ENCODE results near the gene TGFBR1. TPM values are rescaled to one million over a fixed set of nuclear protein-coding genes. Genes with fewer than 3 reads are reported as not detected.
A peak's percentile ranks its signal among the peaks of the same experiment; 100 is the strongest.

Gene TGFBR1
- total RNA-seq, 3 donors from 2014 or later: 14.6 to 19.6 (median 17.0) TPM

DNA sequence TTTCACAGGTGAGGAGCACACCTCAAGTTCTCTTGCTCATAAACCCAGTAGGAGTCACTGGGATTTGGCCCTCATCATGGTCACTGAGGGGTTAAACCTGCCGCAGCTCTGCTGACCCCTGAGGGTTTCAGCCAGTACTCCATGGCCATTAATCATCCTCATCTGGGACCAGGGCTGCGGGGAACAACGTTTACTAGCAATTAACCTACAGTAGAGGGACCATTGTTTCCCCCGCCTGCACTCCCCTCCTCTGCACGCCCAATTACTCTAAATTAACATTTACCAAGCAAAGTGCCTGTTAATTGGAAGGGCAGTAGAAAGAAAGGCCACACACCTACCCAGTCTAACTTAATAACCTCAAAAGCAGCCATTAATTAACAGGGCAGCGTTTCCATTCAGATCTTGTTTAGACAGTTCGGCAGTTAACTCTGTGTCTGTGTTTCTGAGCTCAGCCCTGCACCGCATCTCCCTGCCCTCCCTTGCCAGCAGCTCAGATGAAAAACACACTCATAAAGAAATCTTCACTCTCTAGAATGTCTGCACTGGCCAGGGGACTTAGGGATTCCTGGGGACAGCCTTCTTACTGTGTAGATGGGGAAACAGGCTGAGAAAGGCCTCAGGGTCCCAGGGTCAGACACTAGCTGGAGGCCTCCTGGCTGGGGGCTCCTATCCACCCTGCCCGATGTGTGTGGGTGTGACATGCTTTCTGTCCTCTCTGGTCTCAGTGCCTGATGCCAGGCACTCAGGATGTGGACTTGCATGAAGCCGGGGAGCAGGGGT, 65.3 kb downstream of the TGFBR1 start:
- no peaks in the 10 kb centered on the region for H3K36me3 Mint-ChIP-seq (ENCODE audit: insufficient read depth)
- DNase-seq (no peak), ATAC-seq (no peak)
- H3K4me3 Mint-ChIP-seq: no peak overlapping the region
- no peaks in the 10 kb centered on the region for H3K9me3 Mint-ChIP-seq
- peaks cover 7% of the 10 kb centered on the region for H3K4me1 Mint-ChIP-seq (ENCODE audit: low read depth)
- H3K27me3 Mint-ChIP-seq (ENCODE audit: low read depth): no peaks in the 10 kb centered on the region

DNA sequence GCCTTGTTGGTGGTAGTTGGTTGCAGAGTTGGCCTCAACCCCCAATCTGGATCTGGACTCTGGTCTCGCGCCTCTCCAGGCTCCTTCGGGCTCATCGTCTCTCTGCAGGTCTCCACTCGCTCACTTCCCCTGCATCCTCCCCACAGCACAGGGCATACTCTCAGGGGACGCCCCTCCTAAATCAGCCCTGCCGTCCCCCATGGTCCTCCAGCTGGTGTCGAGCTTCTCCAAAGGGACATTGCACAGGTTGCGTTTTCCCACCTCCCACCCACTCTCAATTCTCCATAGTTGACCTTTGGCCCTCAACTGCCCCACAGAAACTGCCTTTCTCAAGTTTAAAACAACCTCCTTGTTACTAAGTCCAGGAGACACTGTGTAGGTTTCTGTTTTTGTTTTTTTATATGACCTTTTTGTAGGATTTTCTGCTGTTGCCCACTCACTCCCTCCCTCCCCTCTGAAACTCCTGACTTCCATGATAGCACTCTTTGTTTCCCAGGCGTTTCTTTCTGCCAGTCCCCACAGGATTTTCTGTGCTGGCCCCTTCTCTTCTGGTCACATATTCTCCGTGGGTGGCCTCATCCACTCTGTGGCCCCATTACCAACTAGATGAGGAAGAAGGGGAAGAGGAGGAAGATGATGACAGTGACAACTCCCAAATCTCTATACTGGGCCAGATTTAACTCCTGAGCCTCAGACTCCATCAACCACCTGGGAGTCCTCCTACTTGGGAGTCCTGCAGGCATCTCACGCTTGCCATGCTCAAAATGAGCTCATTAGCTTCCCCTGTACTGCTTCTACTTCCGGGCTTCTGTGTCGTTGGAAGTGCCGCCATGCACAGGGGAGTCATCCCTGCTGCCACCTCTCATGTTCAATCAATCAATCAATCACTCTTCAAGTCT, 66.6 kb downstream of the TGFBR1 start:
- Mint-ChIP-seq H3K9me3 (no peaks in the 10 kb centered on the region), H3K36me3 (ENCODE audit: insufficient read depth) (no peaks in the 10 kb centered on the region), H3K27me3 (ENCODE audit: low read depth) (no peaks in the 10 kb centered on the region), H3K4me3 (no peak overlapping the region), H3K4me1 (ENCODE audit: low read depth) (peaks cover 7% of the 10 kb centered on the region)
- ATAC-seq (no peak), DNase-seq (no peak)

DNA sequence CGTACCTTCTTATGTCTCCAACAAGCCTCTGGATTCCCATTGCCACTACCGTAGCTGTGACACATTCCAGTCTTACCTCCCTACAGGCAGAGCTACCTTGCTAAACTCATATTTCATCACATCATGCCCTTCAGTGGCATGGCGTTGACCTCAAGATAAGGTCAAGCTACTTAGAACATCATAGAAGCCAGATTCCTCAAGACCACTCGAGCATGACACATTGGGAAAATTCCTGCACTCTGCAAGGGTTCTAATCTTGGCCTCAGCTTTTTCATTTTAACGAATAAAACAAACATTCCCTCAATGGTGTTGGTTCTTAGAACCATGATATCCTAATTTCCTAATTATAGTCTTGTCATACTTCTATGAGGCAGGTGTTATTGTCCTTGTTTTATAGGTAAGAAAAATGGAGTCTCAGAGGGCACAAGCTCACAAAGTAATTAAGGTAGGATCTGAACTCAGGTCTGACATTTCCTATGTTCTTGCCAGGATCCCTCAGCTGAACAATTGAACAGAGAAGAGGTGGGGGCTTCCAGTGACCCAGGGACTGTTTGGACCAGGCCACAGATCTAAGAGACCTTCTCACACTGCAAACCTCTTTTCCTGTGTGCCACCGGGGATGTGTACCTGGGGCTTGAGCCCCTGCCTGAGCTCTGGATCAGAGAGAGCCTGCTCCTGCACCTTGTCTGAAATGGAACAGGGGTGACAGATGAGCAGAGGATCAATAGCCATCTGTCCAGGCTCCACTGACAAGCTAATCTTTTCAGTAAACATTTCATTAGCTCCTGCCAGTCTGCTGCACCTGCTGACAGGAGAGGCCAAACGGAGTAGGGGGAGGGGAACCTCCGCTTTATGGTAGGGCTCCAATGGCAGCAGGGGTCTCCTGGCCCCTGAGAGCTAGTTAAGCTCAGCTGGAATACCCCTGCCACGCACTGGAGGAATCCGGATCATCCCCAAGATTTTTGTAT, 67.5 kb downstream of the TGFBR1 start:
- Mint-ChIP-seq H3K4me3 (no peak overlapping the region), H3K27me3 (ENCODE audit: low read depth) (no peaks in the 10 kb centered on the region), H3K9me3 (no peaks in the 10 kb centered on the region), H3K4me1 (ENCODE audit: low read depth) (peaks cover 7% of the 10 kb centered on the region), H3K36me3 (ENCODE audit: insufficient read depth) (no peaks in the 10 kb centered on the region)
- DNase-seq (no peak), ATAC-seq (no peak)

DNA sequence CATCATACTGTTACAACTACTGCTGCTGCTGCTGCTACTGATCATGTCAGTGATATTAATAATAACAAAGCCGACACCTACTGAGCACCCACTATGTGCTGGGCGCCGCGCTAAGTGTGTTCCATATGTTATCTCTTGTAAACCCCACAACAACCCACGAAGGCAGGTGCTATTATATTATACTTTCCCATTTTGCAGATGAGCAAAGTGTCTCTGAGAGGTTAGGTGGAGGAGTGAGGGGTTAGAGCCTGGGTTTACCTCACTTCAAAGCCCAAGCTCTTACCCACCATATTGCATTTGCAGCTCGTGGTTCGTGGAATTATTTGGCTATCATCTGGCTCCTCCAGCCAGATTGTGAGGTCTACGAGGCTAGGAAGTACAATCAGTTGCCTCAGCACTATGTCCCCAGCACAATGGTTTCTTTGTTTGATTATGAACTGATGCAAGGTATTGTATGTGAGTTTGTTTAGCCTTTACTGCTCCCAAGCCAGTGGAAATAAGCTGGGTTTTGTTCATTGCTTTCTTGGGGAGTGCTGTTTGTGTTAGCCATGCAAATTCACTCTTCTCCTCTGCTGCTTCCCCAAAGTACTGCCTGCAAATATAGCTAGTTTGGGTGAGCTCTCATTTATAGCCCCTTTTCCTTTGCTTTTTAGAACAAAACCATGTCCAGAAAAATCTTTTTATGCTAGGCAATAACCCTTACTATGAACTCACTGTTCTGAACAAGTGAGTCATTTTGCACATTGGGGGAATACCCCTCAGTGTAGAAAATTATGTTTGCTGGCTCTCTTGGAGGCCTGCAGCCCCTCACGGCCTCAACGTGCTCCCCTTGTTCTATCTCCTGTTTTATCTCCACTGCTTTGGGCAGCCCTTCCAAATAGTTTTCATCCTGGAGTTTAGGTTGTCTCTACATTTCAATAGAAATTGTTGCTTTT, 68.9 kb downstream of the TGFBR1 start:
- no peaks in the 10 kb centered on the region for H3K4me1 Mint-ChIP-seq (ENCODE audit: low read depth)
- no peak for DNase-seq
- peak; percentile 43 to 58 for ATAC-seq
- H3K9me3 Mint-ChIP-seq: no peaks in the 10 kb centered on the region
- no peaks in the 10 kb centered on the region for H3K27me3 Mint-ChIP-seq (ENCODE audit: low read depth)
- H3K36me3 Mint-ChIP-seq (ENCODE audit: insufficient read depth): no peaks in the 10 kb centered on the region
- no peak overlapping the region for H3K4me3 Mint-ChIP-seq

DNA sequence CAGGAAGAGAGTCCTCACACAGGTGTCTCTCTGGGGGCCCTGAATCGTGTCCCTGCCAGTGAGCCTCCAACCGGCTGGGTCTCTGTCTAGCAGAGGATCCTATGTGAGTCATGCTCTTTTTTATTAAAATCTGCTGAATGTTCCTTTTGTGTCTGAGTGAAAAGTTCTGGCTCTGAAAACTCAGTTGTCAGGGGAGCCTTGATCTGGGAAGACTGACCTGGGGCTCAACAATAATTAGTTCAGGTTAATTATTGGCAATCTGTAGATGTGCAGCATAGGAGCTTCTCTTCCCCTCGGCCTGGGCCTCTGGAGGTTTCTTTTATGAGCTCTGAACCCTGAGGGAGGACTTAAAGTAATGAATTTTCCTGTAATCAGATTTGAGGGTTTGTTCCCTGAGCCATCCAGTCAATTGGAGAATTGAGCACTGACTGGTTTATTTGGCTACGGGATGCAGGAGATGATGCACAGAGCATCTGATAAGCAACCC, 71.7 kb downstream of the TGFBR1 start:
- H3K27me3 Mint-ChIP-seq (ENCODE audit: low read depth): no peaks in the 10 kb centered on the region
- no peaks in the 10 kb centered on the region for H3K9me3 Mint-ChIP-seq
- no peak for DNase-seq
- H3K4me1 Mint-ChIP-seq (ENCODE audit: low read depth): peaks cover 16% of the 10 kb centered on the region
- no peak for ATAC-seq
- H3K36me3 Mint-ChIP-seq (ENCODE audit: insufficient read depth): no peaks in the 10 kb centered on the region
- no peak overlapping the region for H3K4me3 Mint-ChIP-seq

DNA sequence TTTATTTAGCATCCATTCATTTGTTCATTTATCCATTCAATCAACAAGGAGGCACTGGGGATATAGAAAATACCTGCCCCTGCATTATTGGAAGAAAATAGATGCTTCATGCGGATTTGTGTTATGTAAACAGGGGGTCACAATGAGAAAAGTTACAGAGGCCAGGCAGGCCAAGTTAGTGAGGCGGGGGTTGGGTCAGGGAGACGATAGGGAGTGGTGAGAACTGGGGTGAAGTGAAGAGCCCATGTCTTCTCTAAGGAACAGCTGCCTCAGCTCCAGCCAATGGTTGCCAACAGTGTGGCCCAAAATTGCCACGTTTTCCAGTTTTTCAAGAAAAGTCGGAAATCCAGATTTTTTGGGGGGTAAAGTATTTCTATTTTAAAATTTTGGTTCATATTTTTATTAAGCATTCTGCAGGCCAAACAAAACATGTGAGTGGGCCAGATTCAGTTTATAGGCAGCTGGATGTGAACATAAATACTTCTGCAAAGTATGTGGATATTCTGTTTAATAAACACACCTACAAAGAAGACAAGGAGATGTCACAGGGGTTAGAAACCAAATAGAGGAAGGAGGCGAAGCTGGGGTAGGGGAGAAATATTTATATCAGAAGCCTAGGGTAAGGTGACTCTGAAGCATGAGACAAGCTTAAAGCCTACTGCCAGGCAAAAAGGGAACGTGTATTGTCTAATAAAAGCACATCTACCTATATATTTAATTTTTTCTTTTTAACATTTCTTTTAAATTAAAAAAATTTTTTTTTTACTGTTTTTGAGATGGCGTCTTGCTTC, 72.9 kb downstream of the TGFBR1 start:
- H3K4me1 Mint-ChIP-seq (ENCODE audit: low read depth): peaks cover 23% of the 10 kb centered on the region
- no peaks in the 10 kb centered on the region for H3K36me3 Mint-ChIP-seq (ENCODE audit: insufficient read depth)
- no peak for ATAC-seq
- no peak overlapping the region for H3K4me3 Mint-ChIP-seq
- no peaks in the 10 kb centered on the region for H3K27me3 Mint-ChIP-seq (ENCODE audit: low read depth)
- no peak for DNase-seq
- H3K9me3 Mint-ChIP-seq: no peaks in the 10 kb centered on the region

DNA sequence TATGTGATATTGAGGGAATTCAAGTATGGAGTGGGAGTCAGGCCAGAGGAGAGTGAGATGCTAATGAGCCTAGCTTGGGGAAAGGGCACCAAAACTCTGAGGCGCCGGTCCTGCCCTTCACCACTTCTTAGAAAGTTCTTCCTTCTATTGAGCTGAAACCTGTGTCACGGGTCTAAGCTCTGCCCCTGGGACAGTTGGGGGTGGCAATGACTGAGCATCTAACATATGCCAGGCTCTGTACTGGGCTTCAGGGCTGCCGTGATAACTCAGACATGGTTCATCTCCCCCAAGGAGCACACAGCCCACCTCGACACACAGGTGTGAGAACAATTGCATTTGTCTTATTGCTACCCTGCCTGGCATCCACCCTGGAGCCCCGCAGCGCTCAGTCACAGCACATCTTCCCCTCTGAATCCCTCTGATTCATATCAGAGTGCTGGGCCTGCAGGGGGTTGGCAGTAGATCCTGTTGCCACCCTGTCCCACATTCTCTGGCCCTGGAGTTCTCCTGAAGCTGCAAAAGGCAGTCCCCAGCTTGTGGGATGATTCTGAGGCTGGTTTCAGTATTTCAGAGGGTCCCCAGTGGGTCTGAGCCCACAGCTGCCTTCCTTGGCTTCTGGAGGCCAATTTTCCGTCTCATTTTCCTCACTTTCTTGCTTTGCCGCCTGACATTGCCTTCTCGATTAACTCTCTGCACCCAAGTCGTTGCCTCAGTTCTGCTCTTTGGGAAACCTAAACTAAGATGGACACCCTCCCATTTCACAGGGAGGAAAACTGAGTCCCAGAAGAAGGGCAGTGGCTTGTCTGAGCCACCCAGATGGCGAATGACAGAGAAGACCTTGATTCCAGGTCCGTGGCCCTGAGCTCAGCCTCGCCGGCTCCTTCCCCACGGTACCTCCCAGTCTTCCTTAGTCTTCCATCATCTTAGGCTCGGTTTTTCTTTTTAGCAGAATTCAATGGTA, 74.3 kb downstream of the TGFBR1 start:
- Mint-ChIP-seq H3K9me3 (no peaks in the 10 kb centered on the region), H3K27me3 (ENCODE audit: low read depth) (no peaks in the 10 kb centered on the region), H3K4me3 (no peak overlapping the region), H3K4me1 (ENCODE audit: low read depth) (peaks cover 26% of the 10 kb centered on the region), H3K36me3 (ENCODE audit: insufficient read depth) (no peaks in the 10 kb centered on the region)
- DNase-seq: no peak
- no peak for ATAC-seq

DNA sequence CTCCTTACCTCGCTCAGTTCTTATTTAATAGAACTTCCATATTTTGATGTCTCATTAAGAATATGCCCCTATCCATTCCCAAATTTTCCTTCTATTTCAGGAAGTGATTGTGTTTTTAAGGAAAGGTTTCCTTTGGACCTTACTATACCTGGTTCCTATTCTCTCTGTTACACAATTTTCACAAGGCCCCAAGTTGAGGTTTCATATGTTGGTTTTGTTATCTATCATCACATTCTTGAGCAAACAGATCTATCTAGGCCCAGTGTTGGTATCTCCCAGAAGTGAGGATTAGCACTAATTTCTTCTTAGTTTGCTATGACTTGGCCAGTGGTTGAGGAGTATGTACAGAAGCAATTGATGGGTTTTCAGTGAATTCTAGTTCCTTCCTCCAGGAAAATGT, 75.3 kb downstream of the TGFBR1 start:
- Mint-ChIP-seq H3K4me1 (ENCODE audit: low read depth) (peaks cover 33% of the 10 kb centered on the region), H3K4me3 (no peak overlapping the region), H3K36me3 (ENCODE audit: insufficient read depth) (no peaks in the 10 kb centered on the region), H3K27me3 (ENCODE audit: low read depth) (no peaks in the 10 kb centered on the region), H3K9me3 (no peaks in the 10 kb centered on the region)
- ATAC-seq (peak in 1 of 2 donors; percentile 30), DNase-seq (no peak)

DNA sequence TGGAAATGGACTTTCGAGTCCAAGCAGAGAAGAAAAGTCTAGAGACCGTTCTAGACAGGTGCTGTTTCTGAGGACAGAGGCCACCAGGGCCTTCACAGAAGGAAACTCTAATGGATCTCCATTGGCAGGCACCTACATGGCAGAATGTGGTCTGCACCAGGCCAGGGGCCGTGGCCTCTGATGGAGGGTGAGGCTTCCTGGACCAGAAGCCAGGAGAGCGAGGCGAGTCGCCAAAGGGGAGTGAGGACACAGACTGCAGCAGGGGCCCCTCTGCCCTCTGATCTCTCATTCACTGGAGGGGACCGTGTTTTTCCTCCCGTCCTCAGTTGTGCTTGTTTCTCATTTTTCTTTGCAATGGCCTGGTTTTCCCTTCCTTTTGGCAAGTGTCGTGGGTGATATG, 75.7 kb downstream of the TGFBR1 start:
- ATAC-seq: no peak
- no peaks in the 10 kb centered on the region for H3K27me3 Mint-ChIP-seq (ENCODE audit: low read depth)
- no peaks in the 10 kb centered on the region for H3K36me3 Mint-ChIP-seq (ENCODE audit: insufficient read depth)
- H3K4me1 Mint-ChIP-seq (ENCODE audit: low read depth): peaks cover 34% of the 10 kb centered on the region
- H3K4me3 Mint-ChIP-seq: no peak overlapping the region
- no peak for DNase-seq
- H3K9me3 Mint-ChIP-seq: no peaks in the 10 kb centered on the region

DNA sequence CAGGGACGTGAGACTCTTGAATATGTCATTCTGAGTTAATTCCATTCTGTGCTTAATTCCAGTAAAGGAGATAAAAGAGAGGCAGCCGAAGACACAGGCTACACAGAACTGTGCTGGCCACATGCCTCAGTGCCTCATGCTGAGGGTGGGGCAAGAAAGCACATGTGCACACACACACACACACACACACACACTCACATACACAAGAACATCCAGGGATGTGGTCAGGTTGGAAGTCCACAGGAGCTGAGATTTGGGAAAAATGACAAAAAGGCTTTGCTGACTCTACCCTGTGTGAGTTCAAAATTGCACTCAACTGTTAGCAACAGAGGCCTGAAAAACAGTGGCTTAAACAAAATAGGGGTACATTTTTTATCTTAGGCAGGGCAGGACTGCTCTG, 76.3 kb downstream of the TGFBR1 start:
- H3K36me3 Mint-ChIP-seq (ENCODE audit: insufficient read depth): no peaks in the 10 kb centered on the region
- DNase-seq (no peak), ATAC-seq (no peak)
- H3K27me3 Mint-ChIP-seq (ENCODE audit: low read depth): no peaks in the 10 kb centered on the region
- peaks cover 34% of the 10 kb centered on the region for H3K4me1 Mint-ChIP-seq (ENCODE audit: low read depth)
- H3K9me3 Mint-ChIP-seq: no peaks in the 10 kb centered on the region
- no peak overlapping the region for H3K4me3 Mint-ChIP-seq

DNA sequence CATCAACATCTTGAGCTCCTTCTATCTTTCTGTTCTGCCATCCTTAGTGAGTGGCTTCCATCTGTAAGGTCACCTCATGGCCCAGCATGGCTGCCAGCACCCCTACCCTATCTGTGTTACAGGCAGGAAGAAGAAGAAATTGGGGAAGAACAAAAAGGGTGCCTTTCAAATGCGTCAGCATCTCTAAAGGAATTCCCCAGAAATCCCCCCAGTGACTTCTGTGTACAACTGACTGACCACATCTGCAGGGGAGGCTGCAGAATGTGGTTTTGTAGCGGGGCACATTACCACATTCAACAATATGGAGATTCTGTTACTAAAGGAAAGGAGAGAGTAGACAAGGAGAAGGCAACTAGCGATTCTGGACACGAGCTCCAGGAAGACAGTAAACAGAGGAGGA, 76.7 kb downstream of the TGFBR1 start:
- Mint-ChIP-seq H3K4me1 (ENCODE audit: low read depth) (peaks cover 34% of the 10 kb centered on the region), H3K4me3 (no peak overlapping the region), H3K9me3 (no peaks in the 10 kb centered on the region), H3K36me3 (ENCODE audit: insufficient read depth) (no peaks in the 10 kb centered on the region), H3K27me3 (ENCODE audit: low read depth) (no peaks in the 10 kb centered on the region)
- ATAC-seq (peak; percentile 47 to 52), DNase-seq (no peak)

DNA sequence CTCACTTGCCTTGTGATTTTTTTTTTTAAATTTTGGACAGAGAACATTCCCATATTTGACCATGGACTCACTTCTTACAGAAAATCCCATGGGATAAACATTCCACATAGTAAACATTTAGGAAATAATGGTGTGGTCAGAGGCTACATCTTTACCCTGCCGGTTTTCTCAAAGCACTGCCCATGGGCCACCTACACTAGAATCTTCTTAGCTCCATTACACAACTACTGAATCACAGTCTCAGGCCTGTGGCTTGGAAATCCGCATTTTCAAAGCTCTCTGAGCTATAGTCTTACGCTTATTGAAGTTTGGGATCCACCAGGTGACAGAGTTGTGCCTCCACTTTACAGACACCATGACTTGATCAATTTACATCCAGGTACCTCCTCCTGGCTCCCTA, 77.4 kb downstream of the TGFBR1 start:
- ATAC-seq (no peak), DNase-seq (no peak)
- no peaks in the 10 kb centered on the region for H3K9me3 Mint-ChIP-seq
- H3K4me1 Mint-ChIP-seq (ENCODE audit: low read depth): peaks cover 39% of the 10 kb centered on the region
- H3K36me3 Mint-ChIP-seq (ENCODE audit: insufficient read depth): no peaks in the 10 kb centered on the region
- no peak overlapping the region for H3K4me3 Mint-ChIP-seq
- no peaks in the 10 kb centered on the region for H3K27me3 Mint-ChIP-seq (ENCODE audit: low read depth)

Measured in activated T-cell treated with anti-CD3 and anti-CD28 coated beads, Interleukin-2, amount 50 U/mL, for 4 hours (primary cell).